GM18520 (cell line): ENCODE results near the gene SH3BP4.

Experiments
- ATAC-seq: cut with Tn5 transposase; IDR thresholded peaks from one replicate; pipeline ENCODE4 v1.9.1; 2021; ENCODE audit not compliant: unreplicated experiment

SH3BP4 gene

GRCh38 chr2:235034265-235035118 lies 82.7 kb downstream of the SH3BP4 start:
- ATAC-seq, result no peak

- ATAC-seq, result no peak
Measured at GRCh38 chr2:235037604-235038166, 85.9 kb downstream of the SH3BP4 start.

GRCh38 chr2:235041221-235041917 lies 89.6 kb downstream of the SH3BP4 start:
- ATAC-seq, result no peak

GRCh38 chr2:235041918-235042575 lies 90.2 kb downstream of the SH3BP4 start:
- no peak for ATAC-seq

GRCh38 chr2:235042576-235043515 lies 91.0 kb downstream of the SH3BP4 start:
- no peak for ATAC-seq

GRCh38 chr2:235043762-235044500 lies 92.1 kb downstream of the SH3BP4 start:
- no peak for ATAC-seq

- no peak for ATAC-seq
Measured at GRCh38 chr2:235044501-235045271, 92.9 kb downstream of the SH3BP4 start.

GRCh38 chr2:235045336-235045972 lies 93.6 kb downstream of the SH3BP4 start:
- no peak for ATAC-seq

GRCh38 chr2:235045973-235046343 lies 94.1 kb downstream of the SH3BP4 start:
- no peak for ATAC-seq

GRCh38 chr2:235046589-235046988 lies 94.8 kb downstream of the SH3BP4 start:
- no peak for ATAC-seq

- no peak for ATAC-seq
Measured at GRCh38 chr2:235047171-235048160, 95.6 kb downstream of the SH3BP4 start.

GRCh38 chr2:235048549-235048948 lies 96.7 kb downstream of the SH3BP4 start:
- no peak for ATAC-seq

- ATAC-seq, result no peak
Measured at GRCh38 chr2:235049069-235049468, 97.3 kb downstream of the SH3BP4 start.

- ATAC-seq, result no peak
Measured at GRCh38 chr2:235049719-235050118, 97.9 kb downstream of the SH3BP4 start.

- ATAC-seq, result no peak
Measured at GRCh38 chr2:235050980-235051351, 99.1 kb downstream of the SH3BP4 start.

GRCh38 chr2:235051436-235052260 lies 99.8 kb downstream of the SH3BP4 start:
- ATAC-seq, result no peak
